GM13977 (cell line): Measurements from ENCODE around the gene NRF1.

Source experiments
- DNase-seq: peaks from one replicate; pipeline ENCODE4 v3.0.0; 2012; ENCODE audit warnings: low spot score
- in situ Hi-C: fragments of 300-500 bp; cut with MboI; formaldehyde crosslinking; loops from one replicate; pipeline ENCODE4 v1.12.0; 2022; ENCODE audit warnings: low sequenced_read_pairs, low pct_unique_long_range_greater_than_20kb, mixed read lengths, inconsistent platforms; ENCODE audit not compliant: unreplicated experiment
- TF ChIP-seq, protein P1 (sequence below): IDR thresholded peaks from 2 replicates; pipeline ENCODE4 v1.5.1; 2012; ENCODE audit warnings: mild to moderate bottlenecking, control low read depth; ENCODE audit not compliant: insufficient read depth; ENCODE audit errors: extremely low read depth, missing control alignments

NRF1 gene

GRCh38 chr7:129723679-129724078 is 112.2 kb downstream of the NRF1 start:
- DNase-seq, result no peak
- in situ Hi-C loops, result no loop called here
- TF ChIP-seq, protein P1, sequence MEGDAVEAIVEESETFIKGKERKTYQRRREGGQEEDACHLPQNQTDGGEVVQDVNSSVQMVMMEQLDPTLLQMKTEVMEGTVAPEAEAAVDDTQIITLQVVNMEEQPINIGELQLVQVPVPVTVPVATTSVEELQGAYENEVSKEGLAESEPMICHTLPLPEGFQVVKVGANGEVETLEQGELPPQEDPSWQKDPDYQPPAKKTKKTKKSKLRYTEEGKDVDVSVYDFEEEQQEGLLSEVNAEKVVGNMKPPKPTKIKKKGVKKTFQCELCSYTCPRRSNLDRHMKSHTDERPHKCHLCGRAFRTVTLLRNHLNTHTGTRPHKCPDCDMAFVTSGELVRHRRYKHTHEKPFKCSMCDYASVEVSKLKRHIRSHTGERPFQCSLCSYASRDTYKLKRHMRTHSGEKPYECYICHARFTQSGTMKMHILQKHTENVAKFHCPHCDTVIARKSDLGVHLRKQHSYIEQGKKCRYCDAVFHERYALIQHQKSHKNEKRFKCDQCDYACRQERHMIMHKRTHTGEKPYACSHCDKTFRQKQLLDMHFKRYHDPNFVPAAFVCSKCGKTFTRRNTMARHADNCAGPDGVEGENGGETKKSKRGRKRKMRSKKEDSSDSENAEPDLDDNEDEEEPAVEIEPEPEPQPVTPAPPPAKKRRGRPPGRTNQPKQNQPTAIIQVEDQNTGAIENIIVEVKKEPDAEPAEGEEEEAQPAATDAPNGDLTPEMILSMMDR, result no peak

DNA sequence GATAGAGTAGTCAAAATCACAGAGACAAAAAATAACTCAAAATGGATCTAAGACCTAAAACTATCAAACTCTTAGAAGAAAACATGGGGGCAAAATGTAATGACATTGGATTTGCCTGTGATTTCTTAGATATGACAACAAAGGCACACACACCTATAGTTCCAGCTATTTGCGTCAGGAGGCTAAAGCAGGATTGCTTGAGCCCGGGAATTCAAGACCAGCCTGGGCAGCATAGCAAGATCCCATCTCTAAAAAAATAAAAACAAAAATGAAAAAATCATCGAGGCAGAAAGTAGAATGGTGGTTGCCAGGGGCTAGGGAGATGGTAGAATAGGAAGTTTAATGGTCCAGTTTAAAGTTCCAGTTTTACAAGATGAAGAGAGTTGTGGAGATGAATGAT is 113.3 kb downstream of the NRF1 start:
- DNase-seq, result no peak
- in situ Hi-C loops, result no loop called here
- TF ChIP-seq, protein P1, result no peak

- DNase-seq, result no peak
- in situ Hi-C loops, result no loop called here
- TF ChIP-seq, protein P1, result no peak
Observed at GRCh38 chr7:129728875-129729467, 117.5 kb downstream of the NRF1 start.

DNA sequence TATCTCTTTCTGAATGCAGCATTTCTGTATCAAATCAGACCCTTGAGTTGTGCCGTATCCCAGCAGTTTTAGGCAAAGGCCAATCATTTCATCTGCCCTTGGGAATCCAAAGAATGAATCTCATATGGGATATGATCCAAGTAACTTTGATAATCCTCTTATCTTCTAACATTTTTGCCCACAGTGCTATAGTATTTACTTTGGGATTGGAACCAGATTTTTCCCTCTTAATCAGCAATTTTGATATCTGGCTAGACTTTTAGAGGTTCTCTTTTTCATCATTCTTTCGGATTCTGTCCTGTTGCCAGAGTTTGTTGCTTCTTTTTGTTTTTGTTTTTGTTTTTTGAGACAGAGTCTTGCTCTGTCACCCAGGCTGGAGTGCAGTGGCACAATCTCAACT is 118.0 kb downstream of the NRF1 start:
- in situ Hi-C loops, result no loop called here
- TF ChIP-seq, protein P1, result no peak
- DNase-seq, result no peak

- in situ Hi-C loops, result no loop called here
Observed at GRCh38 chr7:129730159-129730558, 118.6 kb downstream of the NRF1 start.

GRCh38 chr7:129734400-129734799 is 122.9 kb downstream of the NRF1 start:
- DNase-seq, result no peak
- in situ Hi-C loops, result no loop called here
- TF ChIP-seq, protein P1, result no peak

More at GRCh38 chr7:129730159-129730558, 118.6 kb downstream of the NRF1 start:
- no peak for DNase-seq
- TF ChIP-seq, protein P1, result no peak
